H9 (cell line): ENCODE data around the gene KLHL4. TPM values are rescaled to one million over a fixed set of nuclear protein-coding genes. Genes with fewer than 3 reads are reported as not detected.

Experiments
- DNase-seq: peaks from one replicate; pipeline ENCODE4 v3.0.0-alpha.2; 2017
- H2AFZ ChIP-seq: one replicate; pipeline ENCODE4 v1.6.1; 2013; ENCODE audit warnings: mild to moderate bottlenecking, low read length, control low read depth, moderate library complexity
- H2AK5ac ChIP-seq: 2 replicates; pipeline ENCODE4 v1.6.1; 2013; ENCODE audit warnings: low read length, control low read depth, mixed read lengths; ENCODE audit not compliant: insufficient read length
- H2BK120ac ChIP-seq: one replicate; pipeline ENCODE4 v1.6.1; 2013; ENCODE audit warnings: low read depth, mild to moderate bottlenecking, low read length, control low read depth, inconsistent platforms; ENCODE audit not compliant: poor library complexity, severe bottlenecking
- H2BK12ac ChIP-seq: 2 replicates; pipeline ENCODE4 v1.6.1; 2013; ENCODE audit warnings: low read length, control low read depth, mixed read lengths, low read depth; ENCODE audit not compliant: insufficient read length
- H2BK15ac ChIP-seq: 2 replicates; pipeline ENCODE4 v1.6.1; 2013; ENCODE audit warnings: low read depth, low read length, control low read depth
- H2BK20ac ChIP-seq: one replicate; pipeline ENCODE4 v1.6.1; 2013; ENCODE audit warnings: low read depth, mild to moderate bottlenecking, low read length, control low read depth, inconsistent platforms; ENCODE audit not compliant: poor library complexity, severe bottlenecking
- H2BK5ac ChIP-seq: 2 replicates; pipeline ENCODE4 v1.6.1; 2013; ENCODE audit warnings: low read length, control low read depth, mixed read lengths; ENCODE audit not compliant: insufficient read length
- H3K14ac ChIP-seq: 2 replicates; pipeline ENCODE4 v1.6.1; 2013; ENCODE audit warnings: low read length, control low read depth; ENCODE audit not compliant: insufficient read depth
- H3K18ac ChIP-seq: 2 replicates; pipeline ENCODE4 v1.6.1; 2013; ENCODE audit warnings: low read depth, mild to moderate bottlenecking, mixed read lengths, low read length, control low read depth; ENCODE audit not compliant: insufficient read length
- H3K23ac ChIP-seq: 2 replicates; pipeline ENCODE4 v1.6.1; 2013; ENCODE audit warnings: low read length, control low read depth, mixed read lengths, low read depth; ENCODE audit not compliant: insufficient read length
- H3K23me2 ChIP-seq: 2 replicates; pipeline ENCODE4 v1.6.1; 2013; ENCODE audit warnings: low read depth, mild to moderate bottlenecking, mixed read lengths, low read length, control low read depth; ENCODE audit not compliant: insufficient read length, poor library complexity, severe bottlenecking
- H3K27ac ChIP-seq: 2 replicates; pipeline ENCODE4 v1.5.1; 2013; ENCODE audit warnings: low read length, control low read depth, mixed read lengths, low read depth; ENCODE audit not compliant: insufficient read length
- H3K27me3 ChIP-seq: 2 replicates; pipeline ENCODE4 v1.6.1; 2013; ENCODE audit warnings: low read length, control low read depth, inconsistent platforms; ENCODE audit not compliant: insufficient read depth
- H3K4ac ChIP-seq: 2 replicates; pipeline ENCODE4 v1.6.1; 2013; ENCODE audit warnings: low read depth, mild to moderate bottlenecking, control low read depth, inconsistent platforms, low read length, moderate library complexity
- H3K4me1 ChIP-seq: 2 replicates; pipeline ENCODE4 v1.6.1; 2013; ENCODE audit warnings: low read length, control low read depth, inconsistent platforms; ENCODE audit not compliant: insufficient read depth
- H3K4me2 ChIP-seq: 2 replicates; pipeline ENCODE4 v1.6.1; 2013; ENCODE audit warnings: low read length, control low read depth, mixed read lengths; ENCODE audit not compliant: insufficient read length, insufficient read depth
- H3K56ac ChIP-seq: 2 replicates; pipeline ENCODE4 v1.6.1; 2013; ENCODE audit warnings: low read depth, mild to moderate bottlenecking, mixed read lengths, low read length, control low read depth; ENCODE audit not compliant: insufficient read length
- H3K79me1 ChIP-seq: 2 replicates; pipeline ENCODE4 v1.6.1; 2013; ENCODE audit warnings: low read depth, mild to moderate bottlenecking, moderate library complexity, low read length, control low read depth, inconsistent platforms; ENCODE audit not compliant: insufficient read depth, poor library complexity, severe bottlenecking
- H3K79me2 ChIP-seq: 2 replicates; pipeline ENCODE4 v1.6.1; 2013; ENCODE audit warnings: low read length, control low read depth, inconsistent platforms; ENCODE audit not compliant: insufficient read depth
- H3K9ac ChIP-seq: 2 replicates; pipeline ENCODE4 v1.6.1; 2013; ENCODE audit warnings: low read length, control low read depth, mixed read lengths; ENCODE audit not compliant: insufficient read length; ENCODE audit errors: extremely low read depth
- H3K9me3 ChIP-seq: one replicate; pipeline ENCODE4 v1.6.1; 2013; ENCODE audit warnings: low read depth, low read length, inconsistent platforms; ENCODE audit not compliant: control insufficient read depth
- H3T11ph ChIP-seq: one replicate; pipeline ENCODE4 v1.6.1; 2013; ENCODE audit warnings: mild to moderate bottlenecking, low read length, control low read depth, inconsistent platforms
- H4K20me1 ChIP-seq: one replicate; pipeline ENCODE4 v1.6.1; 2013; ENCODE audit not compliant: control insufficient read depth, insufficient read length, insufficient read depth
- H4K5ac ChIP-seq: 2 replicates; pipeline ENCODE4 v1.6.1; 2013; ENCODE audit warnings: low read depth, mild to moderate bottlenecking, mixed read lengths, low read length, control low read depth; ENCODE audit not compliant: insufficient read length
- H4K8ac ChIP-seq: replicated peaks from 2 replicates; pipeline ENCODE4 v1.6.1; 2013; ENCODE audit warnings: low read length, control low read depth, mixed read lengths, low read depth; ENCODE audit not compliant: insufficient read length
- H4K91ac ChIP-seq: 2 replicates; pipeline ENCODE4 v1.6.1; 2013; ENCODE audit warnings: low read depth, mild to moderate bottlenecking, moderate library complexity, mixed read lengths, low read length, control low read depth; ENCODE audit not compliant: insufficient read length
- H3K27ac Mint-ChIP-seq, 3 experiments: 2 replicates in 2 of 3; 3 replicates in 1 of 3; pipeline ENCODE4 v1.8.0; 2020 to 2021; ENCODE audit warnings: mixed read lengths in 3 of 3, mild to moderate bottlenecking in 1 of 3, moderate library complexity in 1 of 3
- H3K27me3 Mint-ChIP-seq: 2 replicates; pipeline ENCODE4 v1.8.0; 2021; ENCODE audit warnings: low read depth, mild to moderate bottlenecking, moderate library complexity, mixed read lengths
- H3K36me3 Mint-ChIP-seq, 3 experiments: 2 replicates in 2 of 3; 3 replicates in 1 of 3; pipeline ENCODE4 v1.8.0; 2020 to 2021; ENCODE audit warnings: low read depth in 3 of 3, mixed read lengths in 3 of 3; ENCODE audit not compliant: insufficient read depth in 1 of 3
- H3K4me1 Mint-ChIP-seq, 2 experiments: 2 replicates each; pipeline ENCODE4 v1.8.0; 2020; ENCODE audit warnings: mixed read lengths in 2 of 2
- H3K4me3 Mint-ChIP-seq, 2 experiments: 2 replicates in 1 of 2; 3 replicates in 1 of 2; pipeline ENCODE4 v1.8.0; 2020 to 2021; ENCODE audit warnings: mild to moderate bottlenecking in 2 of 2, mixed read lengths in 2 of 2, moderate library complexity in 1 of 2
- H3K9me3 Mint-ChIP-seq, 2 experiments: 2 replicates in 1 of 2; 3 replicates in 1 of 2; pipeline ENCODE4 v1.8.0; 2020; ENCODE audit warnings: mild to moderate bottlenecking in 2 of 2, mixed read lengths in 2 of 2, moderate library complexity in 1 of 2
- CTCF ChIP-seq: fragments of 200-600 bp; sonication (generic); conservative IDR thresholded peaks from 3 replicates; pipeline ENCODE4 v1.8.0; 2021; ENCODE audit warnings: antibody characterized with exemption, mild to moderate bottlenecking
- WGBS: extraction: QIAGEN DNeasy Blood & Tissue Kit; methylation state at CpG from one replicate; pipeline ENCODE4 v1.1.7; 2013; ENCODE audit warnings: missing lambda C conversion rate, low lambda C conversion rate, mixed read lengths; ENCODE audit not compliant: insufficient read length; ENCODE audit errors: extremely low coverage; 5-methylcytosine and 5-hydroxymethylcytosine counted together
- total RNA-seq: library from RNA; stranded (reverse); gene quantifications from 2 replicates; pipeline ENCODE4 v1.2.1, GENCODE V29; 2021

Gene KLHL4
- total RNA-seq, 1 experiment from 2014 or later = 22.3 TPM

DNA sequence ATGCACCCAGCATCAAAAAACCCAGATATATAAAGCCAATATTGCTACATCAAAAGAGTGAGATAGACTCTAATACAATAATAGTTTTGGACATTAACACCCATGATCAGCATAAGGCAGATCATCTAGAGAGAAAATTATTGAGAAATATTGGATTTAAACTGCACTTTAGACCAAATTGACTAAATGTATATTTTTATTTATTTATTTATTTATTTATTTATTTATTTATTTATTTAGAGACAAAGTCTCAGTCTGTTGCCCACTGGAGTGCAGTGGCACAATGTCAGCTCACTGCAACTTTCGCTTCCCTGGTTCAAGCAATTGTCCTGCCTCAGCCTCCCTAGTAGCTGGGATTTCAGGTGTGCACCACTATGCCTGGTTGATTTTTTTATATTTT is 193.0 kb downstream of the KLHL4 start:
- Histone ChIP-seq H3K56ac (no peak overlapping the region), H3K9me3 (peaks cover 26% of the 10 kb centered on the region), H4K20me1 (no peaks in the 10 kb centered on the region), H2BK15ac (no peak overlapping the region), H3K4ac (no peak overlapping the region), H2BK120ac (no peak overlapping the region), H3K18ac (no peak overlapping the region), H3K23ac (no peak overlapping the region), H2BK20ac (no peak overlapping the region), H3K9ac (no peak overlapping the region), H4K8ac (no peak overlapping the region), H4K5ac (no peak overlapping the region), H3K79me2 (no peaks in the 10 kb centered on the region), H3K4me1 (no peaks in the 10 kb centered on the region), H2AK5ac (no peak overlapping the region), H3K23me2 (no peaks in the 10 kb centered on the region), H3K79me1 (no peaks in the 10 kb centered on the region), H3K27ac (no peak overlapping the region), H3K27me3 (no peaks in the 10 kb centered on the region), H4K91ac (no peak overlapping the region), H3T11ph (no peak overlapping the region), H3K4me2 (no peak overlapping the region), H3K14ac (no peak overlapping the region), H2BK12ac (no peak overlapping the region), H2AFZ (no peak overlapping the region), H2BK5ac (no peak overlapping the region)
- Mint-ChIP-seq H3K4me1 (no peaks in the 10 kb centered on the region), H3K9me3 (peaks cover 56 to 63% of the 10 kb centered on the region in 2 experiments), H3K36me3 (peaks cover 36 to 62% (median 44%) of the 10 kb centered on the region in 3 experiments), H3K27me3 (peaks cover 2% of the 10 kb centered on the region; the same call in 1 of the 2 replicates), H3K27ac (no peak overlapping the region), H3K4me3 (no peak overlapping the region)
- TF ChIP-seq CTCF = no peak
- DNase-seq = no peak
- no CpG with 5 or more reads among the region's 1 CpG for WGBS
